Activated CD4-positive, CD25-positive, alpha-beta regulatory T cell treated with anti-CD3 and anti-CD28 coated beads, Interleukin-2, amount 50 U/mL, for 72 hours (primary cell): Measurements from ENCODE around the gene FBXL3.
A peak's percentile ranks its signal among the peaks of the same experiment; 100 is the strongest.
"Not testable (repeated sequence)": the region's sequence is repeated elsewhere in the genome, so short reads cannot be mapped to it uniquely, and the experiment has no call there.

ENCODE experiments used
- DNase-seq: peaks from one replicate; pipeline ENCODE4 v3.0.0; 2021

The FBXL3 gene

DNA sequence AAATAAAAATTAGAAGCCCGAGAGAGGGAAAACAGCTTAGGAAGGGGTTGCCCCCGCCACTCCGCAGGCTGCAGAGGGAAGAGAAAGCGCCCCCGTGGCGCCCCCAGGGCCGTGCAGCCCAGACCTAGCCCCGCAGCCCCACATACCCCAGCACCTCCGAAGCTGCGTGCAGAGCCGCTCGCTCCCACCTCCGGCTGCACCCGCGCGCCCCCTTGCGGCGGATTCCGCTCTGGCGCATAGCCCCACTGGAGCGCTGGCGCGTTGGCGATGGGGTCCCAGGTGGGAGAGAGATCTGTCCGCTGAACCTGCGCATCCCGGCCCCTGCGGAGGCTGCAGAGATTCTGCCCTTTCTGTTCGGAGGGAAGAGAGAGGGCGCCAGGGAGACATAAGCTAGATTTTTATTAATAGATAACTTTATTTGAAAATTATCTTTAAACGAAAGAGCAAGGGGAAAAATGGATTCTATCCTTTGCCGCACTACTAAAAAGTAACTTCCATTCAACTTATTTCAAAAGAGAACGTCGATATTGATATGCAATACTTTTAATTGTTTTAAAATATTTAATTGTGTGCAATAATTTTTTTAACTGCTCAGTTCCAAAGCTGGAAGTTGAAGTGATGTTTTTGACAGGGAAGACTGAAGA is 46.8 kb downstream of the FBXL3 start:
- DNase-seq: peak; percentile 92

DNA sequence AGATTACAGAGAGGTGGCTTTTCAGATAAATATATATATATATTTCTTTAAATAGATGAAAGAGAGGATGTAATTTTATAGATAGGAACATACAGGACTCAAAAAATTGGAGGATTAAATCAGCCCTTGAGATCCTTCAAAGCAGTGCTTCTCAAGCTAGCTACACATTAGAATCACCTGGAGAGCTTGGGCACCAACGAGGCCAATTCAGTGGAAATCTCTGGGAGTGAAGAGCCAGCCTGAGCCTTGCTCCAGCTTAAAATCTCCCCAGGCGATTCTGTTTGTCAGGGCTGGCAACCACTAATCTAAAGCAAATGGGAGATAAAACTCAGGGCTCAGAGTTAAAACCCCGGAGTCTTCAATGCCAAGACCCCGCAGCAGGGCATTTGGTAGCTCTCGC is 50.0 kb downstream of the FBXL3 start:
- DNase-seq: no peak

- no peak for DNase-seq
Measured at GRCh38 chr13:76976490-76976889, 50.5 kb downstream of the FBXL3 start.

DNA sequence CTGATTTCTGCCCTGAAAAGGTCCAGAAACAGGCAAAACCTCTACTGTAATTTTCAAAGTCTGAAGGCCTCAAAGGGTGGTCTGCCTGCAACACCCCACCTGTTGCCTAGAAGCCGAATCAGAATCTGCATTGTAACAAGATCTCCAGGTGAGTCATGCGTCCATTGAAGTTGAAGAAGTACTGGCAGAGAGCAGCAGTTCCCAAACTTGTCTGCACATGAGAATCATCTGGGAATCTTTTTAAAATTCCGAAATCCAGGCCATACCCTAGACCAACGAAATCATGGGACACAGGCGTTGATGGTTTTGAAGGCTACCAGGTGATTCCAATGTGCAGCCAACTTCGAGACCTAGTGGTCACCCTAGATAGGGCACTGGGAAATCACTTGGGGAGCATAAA is 51.1 kb downstream of the FBXL3 start:
- no peak for DNase-seq

DNA sequence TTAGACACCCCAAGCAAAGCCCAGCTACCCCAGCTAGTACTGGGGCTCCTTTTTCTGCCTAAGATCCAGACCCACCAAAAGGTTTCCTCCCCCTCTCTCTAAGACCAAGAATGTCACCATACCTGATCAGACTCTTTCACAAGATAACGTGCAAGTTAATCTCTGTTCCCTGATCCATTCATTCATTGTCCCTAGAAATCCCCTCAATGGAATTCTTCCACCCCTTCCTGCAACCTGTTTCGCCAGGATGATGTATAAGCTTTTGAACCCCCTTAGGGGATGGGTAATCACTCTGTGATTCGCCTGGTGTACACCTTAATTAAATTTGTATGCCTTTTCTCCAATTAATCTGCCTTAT is 52.4 kb downstream of the FBXL3 start:
- DNase-seq: no peak

DNA sequence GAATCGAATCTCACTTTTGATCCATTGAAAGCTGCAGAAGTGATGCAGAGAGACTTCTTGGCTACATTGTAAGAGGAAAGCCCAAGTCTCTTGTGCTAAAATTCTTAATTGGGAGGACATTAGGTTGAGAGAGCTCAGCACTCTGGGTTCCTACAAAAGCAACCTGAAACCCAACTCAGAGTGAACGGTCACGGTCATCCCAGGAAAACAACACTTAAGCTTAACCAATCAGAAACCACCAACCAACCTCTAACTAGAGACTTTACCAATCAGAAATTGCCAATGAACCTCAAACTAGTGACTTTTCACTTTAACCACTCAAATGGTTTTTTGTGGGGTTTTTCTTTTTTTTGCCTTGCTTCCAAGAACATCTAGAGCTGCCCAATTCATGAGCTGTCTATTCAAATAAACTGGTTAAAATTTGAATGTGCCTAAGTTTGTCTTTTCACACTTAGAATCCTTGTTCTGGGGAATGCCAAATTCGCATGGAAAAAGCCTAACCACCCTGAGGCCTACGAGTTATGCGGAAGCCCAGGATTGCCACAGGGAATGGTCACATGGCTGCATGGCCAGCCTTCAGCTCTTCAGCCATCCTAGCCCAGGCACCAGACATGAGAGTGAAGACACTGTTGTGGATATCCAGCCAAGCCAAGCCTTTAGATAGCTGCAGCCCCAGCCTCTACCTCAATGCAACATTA is 52.9 kb downstream of the FBXL3 start:
- DNase-seq: no peak

- no peak for DNase-seq
Measured at GRCh38 chr13:76971851-76972829, 54.8 kb downstream of the FBXL3 start.

DNA sequence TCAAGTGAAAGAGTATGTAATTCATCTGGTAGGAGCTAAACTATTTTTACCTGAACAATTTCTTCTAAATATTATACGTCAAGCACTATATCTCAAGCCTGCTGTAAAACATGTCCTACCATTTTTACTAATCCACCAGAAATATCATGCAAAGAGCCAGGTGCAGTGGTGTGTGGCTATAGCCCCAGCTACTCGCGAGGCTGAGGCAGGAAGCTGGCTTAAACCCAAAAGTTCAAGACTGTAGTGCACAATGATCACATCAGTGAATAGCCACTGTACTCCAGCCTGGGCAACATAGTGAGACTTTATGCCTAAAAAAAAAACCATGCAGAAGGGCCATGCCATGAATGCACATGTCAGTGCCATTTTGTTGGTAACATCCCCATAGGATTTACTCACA is 55.7 kb downstream of the FBXL3 start:
- DNase-seq: no peak

DNA sequence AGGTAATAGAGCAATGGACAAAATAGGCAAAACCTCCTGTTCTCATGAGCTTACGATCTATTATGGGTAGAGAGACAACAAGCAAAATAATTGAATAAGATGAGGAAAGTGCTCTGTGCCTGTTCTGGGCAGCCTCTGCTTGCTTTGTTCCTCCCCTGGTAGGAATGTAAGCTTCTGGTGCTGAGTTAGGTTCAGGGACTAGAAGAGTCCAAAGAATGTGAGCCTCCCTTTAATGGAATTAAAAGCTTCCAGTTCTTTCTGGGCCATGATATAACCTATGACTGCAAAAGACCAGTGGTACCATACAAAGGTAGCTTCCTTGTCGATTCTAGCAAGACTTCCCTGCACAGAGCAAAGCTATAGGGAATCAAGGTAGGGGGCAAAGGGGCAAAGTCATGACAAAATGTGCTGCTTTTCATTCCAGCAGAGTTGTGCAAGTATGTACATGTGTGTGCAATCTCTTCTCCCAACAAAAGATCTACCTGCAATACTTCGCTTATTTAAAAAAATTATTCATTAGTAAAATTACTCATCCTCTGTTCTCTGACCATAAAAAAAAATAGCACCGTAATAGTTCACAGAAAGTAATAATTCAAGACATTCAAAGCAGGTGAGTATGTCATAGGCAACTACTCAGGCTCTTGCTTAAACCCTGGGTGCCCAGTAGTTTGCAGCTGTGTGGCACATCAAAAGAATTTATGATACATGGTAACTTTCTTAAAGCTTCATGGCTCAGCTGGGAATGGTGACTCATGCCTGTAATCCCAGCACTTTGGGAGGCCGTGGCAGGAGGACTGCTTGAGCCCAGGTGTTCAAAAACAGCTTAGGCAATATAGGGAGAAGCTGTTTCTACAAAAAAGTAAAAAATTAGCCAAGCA is 57.2 kb downstream of the FBXL3 start:
- DNase-seq: no peak

GRCh38 chr13:76968041-76968440 is 58.9 kb downstream of the FBXL3 start:
- no peak for DNase-seq

- DNase-seq: no peak
Measured at GRCh38 chr13:76967031-76967430, 59.9 kb downstream of the FBXL3 start.

DNA sequence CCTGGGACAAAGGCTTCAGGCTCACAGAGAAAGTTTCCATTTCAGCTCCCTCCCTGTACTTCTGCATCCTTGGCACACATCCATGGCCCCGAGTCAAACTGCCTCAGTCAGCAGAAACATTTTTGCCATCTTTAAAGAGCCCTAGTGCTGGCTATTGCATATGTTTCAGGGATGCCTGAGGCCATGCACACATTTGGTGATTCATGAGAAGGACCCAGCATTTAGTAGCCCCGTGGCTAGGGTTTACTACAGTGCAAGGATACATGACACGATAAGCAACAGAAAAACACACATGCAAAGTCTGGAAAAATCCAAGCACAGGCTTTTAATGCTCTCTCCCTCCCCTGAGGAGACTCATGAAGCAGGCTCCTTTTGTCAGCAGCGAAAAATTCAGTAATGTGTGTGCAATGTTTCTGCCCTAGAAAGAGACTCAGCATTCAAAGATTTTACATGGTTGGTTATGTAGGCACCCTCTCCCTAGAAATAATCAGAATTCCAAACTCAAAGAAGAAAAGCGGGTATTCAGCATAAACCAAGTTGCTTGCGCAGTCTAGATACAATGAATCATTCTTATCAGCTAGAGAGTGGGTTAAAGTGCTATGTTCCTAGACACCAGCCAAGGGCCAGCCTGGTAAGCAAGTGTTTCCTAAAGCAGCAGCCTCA is 61.1 kb downstream of the FBXL3 start:
- DNase-seq: no peak

GRCh38 chr13:76959734-76960133 is 67.2 kb downstream of the FBXL3 start:
- DNase-seq: not testable (repeated sequence)

DNA sequence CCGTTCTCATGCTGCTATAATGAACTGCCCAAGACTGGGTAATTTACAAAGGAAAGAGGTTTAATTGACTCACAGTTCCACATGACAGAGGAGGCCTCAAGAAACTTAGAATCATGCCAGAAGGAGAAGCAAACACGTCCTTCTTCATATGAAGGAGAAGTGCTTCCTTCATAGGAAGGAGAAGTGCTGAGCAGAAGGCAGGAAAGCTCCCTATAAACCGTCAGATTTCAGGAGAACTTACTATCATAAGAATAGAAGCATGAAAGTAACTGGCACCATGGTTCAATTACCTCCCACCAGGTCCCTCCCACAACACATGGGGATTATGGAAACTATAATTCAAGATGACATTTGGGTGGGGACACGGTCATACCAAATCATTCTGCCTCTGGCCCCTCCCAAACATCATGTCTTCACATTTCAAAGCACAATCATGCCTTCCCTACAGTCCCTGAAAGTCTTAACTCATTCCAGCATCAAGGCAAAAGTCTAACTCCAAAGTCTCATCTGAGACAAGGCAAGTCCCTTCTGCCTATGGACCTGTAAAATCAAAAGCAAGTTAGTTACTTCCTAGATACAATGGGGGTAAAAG is 68.0 kb downstream of the FBXL3 start:
- no peak for DNase-seq

GRCh38 chr13:76955661-76956060 is 71.3 kb downstream of the FBXL3 start:
- DNase-seq: no peak
